ENCODE results near the gene HHAT. TPM values are rescaled to one million over a fixed set of nuclear protein-coding genes. Genes with fewer than 3 reads are reported as not detected.

HHAT gene
- total and polyA plus RNA-seq, 9 of the 15 experiments (the other 6 are each of a cell fraction or from before 2014, with no cell fraction given): 0.07 to 0.16 (median 0.13) TPM; not detected in 1

DNA sequence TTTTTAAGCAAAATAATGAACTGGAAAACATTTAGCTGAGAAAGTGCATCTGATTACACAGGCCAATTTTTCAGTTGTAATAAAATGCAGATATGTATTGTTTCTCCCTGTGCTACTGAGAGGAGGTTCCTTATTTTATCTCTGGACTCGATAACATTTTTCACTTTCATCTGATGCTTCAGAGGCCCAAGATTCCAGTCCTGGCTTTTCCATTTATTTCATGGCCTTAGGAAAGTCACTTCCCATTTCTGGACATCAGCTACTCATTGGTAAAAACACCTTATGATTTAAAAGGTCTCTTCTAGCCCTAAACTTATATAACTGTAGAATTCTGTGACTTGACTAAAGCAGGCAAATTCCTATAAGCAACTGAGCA lies 203.5 kb downstream of the HHAT start:
- no peak overlapping the region for H2AFZ ChIP-seq (ENCODE audit: low read depth, low read length)
- no peak for DNase-seq (ENCODE audit: extremely low read depth in 1 of 4, low spot score in 3 of 4)
- no peaks in the 10 kb centered on the region for H3K9me3 ChIP-seq (replicated peaks; ENCODE audit: control insufficient read depth, insufficient read depth, low read depth, low read length)
- no peak for FAIRE-seq
- H3K9ac ChIP-seq (ENCODE audit: insufficient read depth in 1 of 2, low read depth in 2 of 2, low read length in 2 of 2): no peak overlapping the region
- POLR2A ChIA-PET: no interaction called here
- no peak for TF ChIP-seq KAT2B (IDR thresholded peaks at IDR 0.05; ENCODE audit: low read depth, low read length)
- TF ChIP-seq MYNN (IDR thresholded peaks at IDR 0.05): no peak
- TF ChIP-seq MYNN (CRISPR knock-in tag; IDR thresholded peaks at IDR 0.05): no peak
- TF ChIP-seq ZNF436 (CRISPR knock-in tag; IDR thresholded peaks at IDR 0.05): no peak
- no peak for TF ChIP-seq BMI1 (IDR thresholded peaks at IDR 0.05; ENCODE audit: low read length)
- TF ChIP-seq CBX5 (IDR thresholded peaks at IDR 0.05; ENCODE audit: borderline replicate concordance, low read depth): no peak
- no peak for TF ChIP-seq MEF2D (tag; conservative IDR thresholded peaks at IDR 0.05; ENCODE audit: low read depth)
- TF ChIP-seq FOXM1 (IDR thresholded peaks at IDR 0.05; ENCODE audit: low read depth): no peak
- no peak for TF ChIP-seq FOXM1 (CRISPR knock-in tag; IDR thresholded peaks at IDR 0.05; ENCODE audit: low read depth)
- no peaks in the 10 kb centered on the region for H3K9me1 ChIP-seq (ENCODE audit: control insufficient read depth, insufficient read depth, low read length)
- H3K79me2 ChIP-seq (ENCODE audit: control insufficient read depth, insufficient read depth, low read length): no peaks in the 10 kb centered on the region
- no peaks in the 10 kb centered on the region for H3K4me1 ChIP-seq (replicated peaks in 1 of 2; ENCODE audit: control insufficient read depth in 2 of 2, insufficient read depth in 2 of 2, low read length in 2 of 2)
- no peak overlapping the region for H3K4me3 ChIP-seq
- no peaks in the 10 kb centered on the region for H3K36me3 ChIP-seq (ENCODE audit: control insufficient read depth, insufficient read depth, low read length)
- no peaks in the 10 kb centered on the region for H3K27me3 ChIP-seq (ENCODE audit: control insufficient read depth in 2 of 2, insufficient read depth in 2 of 2, low read length in 2 of 2)
- WGBS (ENCODE audit: insufficient coverage, low coverage, missing lambda C conversion rate): 0% methylated on average over 1 of the region's 1 CpG
- in situ Hi-C loops (cut with MboI) (no loop called here), intact Hi-C loops (cut with micrococcal nuclease) (no loop called here)
- CTCF ChIA-PET (ENCODE audit: low intra/inter-chr PET ratio): no interaction called here
- no peaks in the 10 kb centered on the region for H4K20me1 ChIP-seq (replicated peaks; ENCODE audit: control insufficient read depth, insufficient read depth, low read length)
- no peak overlapping the region for H3K27ac ChIP-seq (ENCODE audit: extremely low read depth, low read depth, low read length)
- H3K4me2 ChIP-seq (ENCODE audit: insufficient read depth, low read length): no peak overlapping the region
- BruUV-seq (replicated peaks): no TSS peak
- no peak for ATAC-seq

DNA sequence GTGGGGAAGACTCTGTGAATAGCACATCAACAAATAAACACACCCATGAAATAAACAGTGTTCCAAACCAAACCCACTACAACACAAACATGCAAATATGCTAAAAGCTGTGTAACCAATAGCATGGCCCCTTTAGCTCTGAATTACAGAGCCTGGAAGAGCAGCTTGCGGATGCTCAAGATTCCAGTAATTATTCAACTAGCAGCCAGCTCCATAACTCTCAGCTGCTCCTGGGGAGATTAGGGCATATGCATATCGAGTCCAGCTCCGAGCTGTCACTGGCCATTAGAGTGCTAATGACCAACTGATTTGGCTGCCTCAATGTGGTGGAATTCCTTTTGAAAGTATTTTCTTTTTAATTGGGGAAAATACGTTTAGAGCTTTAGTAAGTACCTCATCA lies 207.1 kb downstream of the HHAT start:
- 10% methylated on average over 4 of the region's 4 CpGs for WGBS (ENCODE audit: insufficient coverage, low coverage, missing lambda C conversion rate)
- H3K27me3 ChIP-seq (ENCODE audit: control insufficient read depth in 2 of 2, insufficient read depth in 2 of 2, low read length in 2 of 2): no peaks in the 10 kb centered on the region
- no peaks in the 10 kb centered on the region for H3K9me3 ChIP-seq (replicated peaks; ENCODE audit: control insufficient read depth, insufficient read depth, low read depth, low read length)
- no peak overlapping the region for H2AFZ ChIP-seq (ENCODE audit: low read depth, low read length)
- no peaks in the 10 kb centered on the region for H3K4me1 ChIP-seq (replicated peaks in 1 of 2; ENCODE audit: control insufficient read depth in 2 of 2, insufficient read depth in 2 of 2, low read length in 2 of 2)
- no peak for FAIRE-seq
- no peaks in the 10 kb centered on the region for H4K20me1 ChIP-seq (replicated peaks; ENCODE audit: control insufficient read depth, insufficient read depth, low read length)
- H3K79me2 ChIP-seq (ENCODE audit: control insufficient read depth, insufficient read depth, low read length): no peaks in the 10 kb centered on the region
- POLR2A ChIA-PET: no interaction called here
- H3K27ac ChIP-seq (ENCODE audit: extremely low read depth, low read depth, low read length): no peak overlapping the region
- no peaks in the 10 kb centered on the region for H3K36me3 ChIP-seq (ENCODE audit: control insufficient read depth, insufficient read depth, low read length)
- no peak for DNase-seq (ENCODE audit: extremely low read depth in 1 of 4, low spot score in 3 of 4)
- CTCF ChIA-PET (ENCODE audit: low intra/inter-chr PET ratio): no interaction called here
- H3K4me2 ChIP-seq (ENCODE audit: insufficient read depth, low read length): no peak overlapping the region
- no peak overlapping the region for H3K9ac ChIP-seq (ENCODE audit: insufficient read depth in 1 of 2, low read depth in 2 of 2, low read length in 2 of 2)
- no peak overlapping the region for H3K4me3 ChIP-seq
- no peaks in the 10 kb centered on the region for H3K9me1 ChIP-seq (ENCODE audit: control insufficient read depth, insufficient read depth, low read length)
- ATAC-seq: no peak
- intact Hi-C loops (cut with micrococcal nuclease): no loop called here
- in situ Hi-C loops (cut with MboI): no loop called here
- BruUV-seq (replicated peaks): no TSS peak
- TF ChIP-seq SP1 (CRISPR knock-in tag; IDR thresholded peaks at IDR 0.05): no peak
- TF ChIP-seq BRD9 (IDR thresholded peaks at IDR 0.05; ENCODE audit: low read depth, partially characterized antibody): no peak
- TF ChIP-seq HDAC3 (IDR thresholded peaks at IDR 0.05; ENCODE audit: borderline replicate concordance, partially characterized antibody): no peak
